Natural killer cell (primary cell): ENCODE measurements around the gene CA12. TPM values are rescaled to one million over a fixed set of nuclear protein-coding genes. Genes with fewer than 3 reads are reported as not detected.
"Not testable (repeated sequence)": the region's sequence is repeated elsewhere in the genome, so short reads cannot be mapped to it uniquely, and the experiment has no call there.

Experiments
- ATAC-seq, 3 donors: fragments of 150-1000 bp in 2 of 3; fragments of 200-7000 bp in 1 of 3; cut with Tn5 transposase; 1 replicate in 1 of 3; 2 replicates in 2 of 3; pipeline ENCODE4 v1.10.0; 2021; ENCODE audit warnings: mild to moderate bottlenecking in 2 of 3, moderate library complexity in 2 of 3
- DNase-seq, 2 donors: peaks; one replicate each; pipeline versions ENCODE4 v3.0.0 to v3.0.0-alpha.2; 2013 to 2021; ENCODE audit warnings: mixed read lengths in 1 of 2
- H3K27ac ChIP-seq: one replicate; pipeline ENCODE4 v1.5.1; 2013; ENCODE audit warnings: mild to moderate bottlenecking, low read length
- H3K27me3 ChIP-seq: one replicate; pipeline ENCODE4 v1.6.1; 2013; ENCODE audit warnings: low read length; ENCODE audit not compliant: control insufficient read depth, insufficient read depth
- H3K36me3 ChIP-seq: one replicate; pipeline ENCODE4 v1.6.1; 2013; ENCODE audit warnings: low read length; ENCODE audit not compliant: control insufficient read depth, insufficient read depth
- H3K4me1 ChIP-seq: one replicate; pipeline ENCODE4 v1.6.1; 2013; ENCODE audit warnings: low read length; ENCODE audit not compliant: control insufficient read depth, insufficient read depth
- H3K4me3 ChIP-seq: one replicate; pipeline ENCODE4 v1.5.1; 2013; ENCODE audit warnings: low read length
- H3K9me3 ChIP-seq: one replicate; pipeline ENCODE4 v1.6.1; 2013; ENCODE audit warnings: low read length; ENCODE audit not compliant: control insufficient read depth, insufficient read depth
- H3K27ac Mint-ChIP-seq, 2 donors: one replicate each; pipeline ENCODE4 v1.8.0; 2022; ENCODE audit warnings: mild to moderate bottlenecking in 2 of 2, mixed read lengths in 2 of 2, moderate library complexity in 1 of 2
- H3K27me3 Mint-ChIP-seq, 2 donors: one replicate each; pipeline ENCODE4 v1.8.0; 2022; ENCODE audit warnings: low read depth in 2 of 2, mixed read lengths in 2 of 2
- H3K36me3 Mint-ChIP-seq: one replicate; pipeline ENCODE4 v1.8.0; 2022; ENCODE audit warnings: mixed read lengths
- H3K4me1 Mint-ChIP-seq, 2 donors: one replicate each; pipeline ENCODE4 v1.8.0; 2022; ENCODE audit warnings: mixed read lengths in 2 of 2
- H3K4me3 Mint-ChIP-seq: one replicate; pipeline ENCODE4 v1.8.0; 2022; ENCODE audit warnings: mild to moderate bottlenecking, moderate library complexity, mixed read lengths
- H3K9me3 Mint-ChIP-seq, 2 donors: one replicate each; pipeline ENCODE4 v1.8.0; 2022; ENCODE audit warnings: mixed read lengths in 2 of 2
- CTCF ChIP-seq: fragments of 200-600 bp; IDR thresholded peaks from one replicate; pipeline ENCODE4 v1.8.0; 2022; ENCODE audit warnings: antibody characterized with exemption
- WGBS: methylation state at CpG from one replicate; pipeline ENCODE4 v1.1.7; 2013; ENCODE audit warnings: missing lambda C conversion rate; ENCODE audit not compliant: insufficient coverage; 5-methylcytosine and 5-hydroxymethylcytosine counted together
- intact Hi-C: fragments of 100-400 bp; cut with micrococcal nuclease; formaldehyde crosslinking; loops from one replicate; pipeline ENCODE4 v1.14.2; 2022
- total RNA-seq, 4 donors: library from RNA; stranded (reverse); fragments of 120-200 nt in 1 of 4; gene quantifications; one replicate each; pipeline versions ENCODE4 v1.2.3 to v1.2.4, GENCODE V29; 2013 to 2022

The CA12 gene
- total RNA-seq, 3 donors from 2014 or later (not counting 1 experiment from before 2014, with no cell fraction given) = not detected

- ATAC-seq (no peak), DNase-seq (no peak)
- Mint-ChIP-seq H3K27me3 (peaks cover 0 to 3% of the 10 kb centered on the region in 2 donors), H3K9me3 (no peaks in the 10 kb centered on the region), H3K4me1 (no peaks in the 10 kb centered on the region), H3K27ac (no peak overlapping the region), H3K36me3 (no peaks in the 10 kb centered on the region), H3K4me3 (no peak overlapping the region)
- intact Hi-C loops = no loop called here
- no peaks in the 10 kb centered on the region for H3K4me1 ChIP-seq
- H3K27ac ChIP-seq = no peak overlapping the region
- no peaks in the 10 kb centered on the region for H3K27me3 ChIP-seq
- WGBS = 84% methylated on average over 9 of the region's 9 CpGs
- TF ChIP-seq CTCF = no peak
- H3K36me3 ChIP-seq = no peaks in the 10 kb centered on the region
- H3K9me3 ChIP-seq = no peaks in the 10 kb centered on the region
- H3K4me3 ChIP-seq = no peak overlapping the region
These were observed 57.7 kb downstream of the CA12 start for GRCh38 chr15:63323798-63324563.

GRCh38 chr15:63322541-63322940 is 59.1 kb downstream of the CA12 start:
- no peaks in the 10 kb centered on the region for H3K36me3 Mint-ChIP-seq
- no peak for ATAC-seq
- 58% methylated on average over 4 of the region's 4 CpGs for WGBS

GRCh38 chr15:63321462-63321861 is 60.2 kb downstream of the CA12 start:
- TF ChIP-seq CTCF = no peak
- Histone ChIP-seq H3K27me3 (no peaks in the 10 kb centered on the region), H3K27ac (no peak overlapping the region), H3K4me3 (no peak overlapping the region), H3K36me3 (no peaks in the 10 kb centered on the region), H3K4me1 (no peaks in the 10 kb centered on the region), H3K9me3 (no peaks in the 10 kb centered on the region)
- Mint-ChIP-seq H3K27me3 (peaks cover 0 to 5% of the 10 kb centered on the region in 2 donors), H3K4me1 (no peaks in the 10 kb centered on the region), H3K4me3 (no peak overlapping the region), H3K36me3 (no peaks in the 10 kb centered on the region), H3K9me3 (no peaks in the 10 kb centered on the region), H3K27ac (no peak overlapping the region)
- DNase-seq = no peak
- intact Hi-C loops = no loop called here
- ATAC-seq = no peak
- 92% methylated on average over 29 of the region's 29 CpGs for WGBS

More at GRCh38 chr15:63322541-63322940, 59.1 kb downstream of the CA12 start:
- no peaks in the 10 kb centered on the region for H3K9me3 ChIP-seq
- no peaks in the 10 kb centered on the region for H3K36me3 ChIP-seq
- Mint-ChIP-seq H3K9me3 (no peaks in the 10 kb centered on the region), H3K27me3 (peaks cover 0 to 4% of the 10 kb centered on the region in 2 donors), H3K27ac (no peak overlapping the region), H3K4me1 (no peaks in the 10 kb centered on the region), H3K4me3 (no peak overlapping the region)
- intact Hi-C loops = no loop called here
- no peak overlapping the region for H3K4me3 ChIP-seq
- no peak for TF ChIP-seq CTCF
- H3K27ac ChIP-seq = no peak overlapping the region
- H3K4me1 ChIP-seq = no peaks in the 10 kb centered on the region
- DNase-seq = no peak
- no peaks in the 10 kb centered on the region for H3K27me3 ChIP-seq

DNA sequence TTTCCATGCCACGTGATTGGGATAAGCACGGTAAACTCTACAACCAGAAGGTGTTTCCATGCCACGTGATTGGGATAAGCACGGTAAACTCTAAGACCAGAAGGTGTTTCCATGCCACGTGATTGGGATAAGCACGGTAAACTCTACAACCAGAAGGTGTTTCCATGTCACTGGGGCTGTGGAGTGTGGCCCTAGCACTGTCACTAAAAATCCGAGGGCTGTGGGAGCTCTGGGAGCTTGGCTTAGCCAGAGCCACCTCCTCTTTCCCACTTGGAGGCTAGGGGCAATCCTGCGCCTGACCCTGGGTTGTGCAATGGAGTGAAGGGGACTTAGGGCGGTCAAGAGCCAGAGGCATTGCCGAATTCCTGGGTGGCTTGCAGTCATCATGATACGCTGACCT is 60.7 kb downstream of the CA12 start:
- H3K4me1 ChIP-seq, H3K4me1 Mint-ChIP-seq, ATAC-seq, H3K36me3 ChIP-seq, H3K9me3 ChIP-seq, intact Hi-C loops, H3K27ac ChIP-seq, H3K4me3 Mint-ChIP-seq, H3K27ac Mint-ChIP-seq, DNase-seq, H3K36me3 Mint-ChIP-seq, H3K4me3 ChIP-seq, H3K9me3 Mint-ChIP-seq, H3K27me3 ChIP-seq, H3K27me3 Mint-ChIP-seq: not testable (repeated sequence)
- WGBS = 95% methylated on average over 7 of the region's 11 CpGs

- intact Hi-C loops, H3K27me3 ChIP-seq, H3K4me1 ChIP-seq, H3K4me3 Mint-ChIP-seq, H3K36me3 Mint-ChIP-seq, H3K9me3 ChIP-seq, H3K4me1 Mint-ChIP-seq, H3K4me3 ChIP-seq, H3K27ac Mint-ChIP-seq, ATAC-seq, H3K9me3 Mint-ChIP-seq, H3K36me3 ChIP-seq, H3K27me3 Mint-ChIP-seq, H3K27ac ChIP-seq, DNase-seq: not testable (repeated sequence)
- WGBS = 99% methylated on average over 5 of the region's 10 CpGs
These were observed 61.2 kb downstream of the CA12 start for GRCh38 chr15:63320446-63320845.
